GM21447 (cell line): ENCODE results near the gene RIMS3.

Experiments used
- ATAC-seq: cut with Tn5 transposase; IDR thresholded peaks from one replicate; pipeline ENCODE4 v1.9.1; 2021; ENCODE audit not compliant: unreplicated experiment

The RIMS3 gene

GRCh38 chr1:40653851-40654537 lies 11.5 kb downstream of the RIMS3 start:
- ATAC-seq: no peak

GRCh38 chr1:40652979-40653378 lies 12.5 kb downstream of the RIMS3 start:
- ATAC-seq: no peak

GRCh38 chr1:40652468-40652867 lies 13.0 kb downstream of the RIMS3 start:
- ATAC-seq: no peak

- ATAC-seq: no peak
Observed at GRCh38 chr1:40651138-40651857, 14.2 kb downstream of the RIMS3 start.

GRCh38 chr1:40650075-40650474 lies 15.4 kb downstream of the RIMS3 start:
- ATAC-seq: no peak

- no peak for ATAC-seq
Observed at GRCh38 chr1:40649592-40649930, 15.9 kb downstream of the RIMS3 start.

GRCh38 chr1:40648928-40649591 lies 16.4 kb downstream of the RIMS3 start:
- ATAC-seq: no peak

GRCh38 chr1:40648200-40648599 lies 17.3 kb downstream of the RIMS3 start:
- ATAC-seq: no peak

- no peak for ATAC-seq
Observed at GRCh38 chr1:40646315-40646714, 19.2 kb downstream of the RIMS3 start.

- no peak for ATAC-seq
Observed at GRCh38 chr1:40645118-40645680, 20.3 kb downstream of the RIMS3 start.

GRCh38 chr1:40641601-40642242 lies 23.8 kb downstream of the RIMS3 start:
- no peak for ATAC-seq

- ATAC-seq: no peak
Observed at GRCh38 chr1:40640314-40641076, 25.0 kb downstream of the RIMS3 start.

- ATAC-seq: no peak
Observed at GRCh38 chr1:40638097-40639036, 27.1 kb downstream of the RIMS3 start.

- ATAC-seq: no peak
Observed at GRCh38 chr1:40637470-40638007, 27.9 kb downstream of the RIMS3 start.

GRCh38 chr1:40636777-40637176 lies 28.7 kb downstream of the RIMS3 start:
- ATAC-seq: no peak

- ATAC-seq: no peak
Observed at GRCh38 chr1:40635763-40636500, 29.6 kb downstream of the RIMS3 start.

- ATAC-seq: no peak
Observed at GRCh38 chr1:40634901-40635655, 30.4 kb downstream of the RIMS3 start.

- ATAC-seq: no peak
Observed at GRCh38 chr1:40633931-40634376, 31.5 kb downstream of the RIMS3 start.
